Measurements from ENCODE around the gene PDZD11. TPM values are rescaled to one million over a fixed set of nuclear protein-coding genes. Genes with fewer than 3 reads are reported as not detected.

The PDZD11 gene, protein sequence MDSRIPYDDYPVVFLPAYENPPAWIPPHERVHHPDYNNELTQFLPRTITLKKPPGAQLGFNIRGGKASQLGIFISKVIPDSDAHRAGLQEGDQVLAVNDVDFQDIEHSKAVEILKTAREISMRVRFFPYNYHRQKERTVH
- 58.0 and 71.4 TPM in 2 replicates for total RNA-seq

DNA sequence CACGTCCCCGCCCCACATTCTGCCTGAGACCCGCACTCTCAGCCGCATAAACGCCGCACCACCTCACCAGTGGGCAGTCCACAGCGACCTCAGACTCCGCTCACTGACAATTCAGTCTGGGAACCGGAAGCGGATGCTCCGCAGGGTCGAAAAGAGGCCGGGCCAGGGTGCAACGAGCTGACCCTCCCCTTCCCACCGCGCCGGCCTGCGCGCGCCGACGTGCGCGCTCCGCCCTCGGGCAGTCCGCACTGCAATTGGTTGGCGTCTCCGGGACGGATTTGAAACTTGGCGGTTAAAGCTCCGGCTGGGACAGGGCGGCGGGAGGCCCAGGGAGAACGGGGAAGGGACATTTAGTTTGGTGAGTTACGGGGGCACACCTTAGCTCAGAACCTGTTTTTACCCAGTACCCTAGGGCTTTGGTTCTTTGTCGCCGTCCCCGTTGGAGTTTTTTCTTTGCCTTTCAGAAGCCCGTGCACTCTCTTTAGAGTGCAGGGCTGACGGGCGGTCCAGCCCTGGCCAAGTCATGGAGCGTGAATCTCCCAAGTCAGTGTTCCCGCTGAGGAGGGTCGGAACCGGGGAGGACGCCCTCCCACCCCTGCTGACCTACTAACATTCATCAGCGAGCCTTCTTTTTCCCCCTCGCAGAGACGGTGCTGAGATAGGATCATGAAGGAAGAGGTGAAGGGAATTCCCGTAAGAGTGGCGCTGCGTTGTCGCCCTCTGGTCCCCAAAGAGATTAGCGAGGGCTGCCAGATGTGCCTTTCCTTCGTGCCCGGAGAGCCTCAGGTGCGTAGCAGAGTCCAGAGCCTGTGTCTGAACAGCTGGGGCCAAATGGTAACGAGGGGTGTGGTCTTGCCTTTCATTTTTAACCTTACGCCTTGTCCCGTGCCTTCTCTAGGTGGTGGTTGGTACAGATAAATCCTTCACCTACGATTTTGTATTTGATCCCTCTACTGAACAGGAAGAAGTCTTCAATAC is at the start of gene PDZD11, which contains the start of gene KIF4A:
PDZD11 (minus strand) TSS at position 135 of the 978 bp plus-strand sequence. CDS start 586 bp downstream, outside the sequence.
KIF4A (plus strand) TSS at position 312 of the 978 bp plus-strand sequence; CDS start at position 667, 355 bp downstream.

DNA sequence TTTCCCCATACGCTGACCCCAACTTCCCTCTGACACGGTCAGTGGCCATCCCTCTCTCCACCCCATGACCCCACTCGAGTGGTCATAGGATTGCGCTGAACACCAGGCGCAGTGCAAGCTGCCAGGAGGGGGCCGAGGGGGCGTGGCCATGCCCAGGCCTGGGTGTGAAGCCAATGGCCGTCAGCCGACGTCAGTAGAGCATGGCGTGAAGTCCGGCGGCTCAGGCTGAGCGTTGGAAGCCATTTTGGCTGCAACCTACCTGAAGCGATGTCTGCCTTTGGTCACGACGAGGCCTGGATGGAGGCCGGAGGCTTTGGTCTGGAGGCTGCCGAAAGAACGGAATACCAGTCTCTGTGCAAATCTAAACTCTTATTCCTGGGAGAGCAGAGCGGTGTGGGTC is 7.8 kb downstream of the PDZD11 start, which contains the start of gene RAB41:
RAB41 (plus strand) TSS at position 222 of the 400 bp plus-strand sequence; CDS start at position 268, 46 bp downstream.

DNA sequence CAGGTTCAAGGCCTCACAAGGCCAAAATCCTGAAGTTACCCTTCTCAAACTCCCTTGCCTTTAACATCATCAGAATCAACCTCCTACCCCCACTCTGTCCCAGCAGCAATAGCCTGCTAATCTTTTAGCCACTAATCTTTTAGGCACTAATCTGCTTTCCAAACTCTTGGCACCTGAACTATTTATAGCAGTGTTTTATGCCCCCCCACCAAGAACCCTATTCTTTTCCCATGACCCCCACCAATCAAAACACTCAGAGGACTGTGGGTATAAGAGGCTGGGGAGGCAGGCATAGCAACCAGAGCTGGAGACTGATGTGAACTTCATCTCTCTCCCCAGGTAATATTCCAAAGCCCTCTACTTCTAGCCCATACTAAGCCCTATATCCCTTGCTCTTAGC is 21.7 kb downstream of the PDZD11 start, which contains the start of gene ARR3:
ARR3 (plus strand) TSS at position 301 of the 400 bp plus-strand sequence. CDS start 1,052 bp downstream, outside the sequence.

DNA sequence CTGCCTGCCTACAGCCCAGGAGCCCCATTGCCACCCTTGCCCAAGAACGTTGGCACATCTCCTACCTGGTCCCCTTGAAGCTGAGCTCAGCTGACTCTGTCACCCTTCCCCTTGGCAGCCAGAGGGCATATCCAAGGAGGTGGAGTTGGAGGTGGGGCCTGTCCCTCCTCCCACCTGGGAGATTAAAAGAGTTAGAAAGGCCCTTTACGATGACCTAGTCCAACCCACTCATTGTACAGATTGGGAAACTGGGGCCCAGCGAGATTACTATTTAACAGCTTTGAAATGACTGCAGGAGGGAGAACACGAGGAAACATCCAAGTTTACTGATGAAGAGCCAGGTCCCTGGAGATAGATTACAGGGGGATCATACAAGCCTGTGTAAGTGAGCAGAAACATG is 29.6 kb downstream of the PDZD11 start, which contains the start of gene P2RY4:
P2RY4 (minus strand) TSS at position 101 of the 400 bp plus-strand sequence. CDS start 580 bp downstream, outside the sequence.

Other genes with a start within 250 kb of the PDZD11 start
- gene AWAT2, start 240.0 kb downstream of the PDZD11 start, total RNA-seq = not detected in 2 replicates
- not detected in 2 replicates for gene OTUD6A, start 227.5 kb downstream of the PDZD11 start, total RNA-seq
- 46.2 and 48.8 TPM in 2 replicates for gene IGBP1, start 156.5 kb downstream of the PDZD11 start, total RNA-seq
- gene DGAT2L6, start 112.4 kb downstream of the PDZD11 start, total RNA-seq = not detected in 2 replicates
- not detected in 2 replicates for gene AWAT1, start 55.3 kb downstream of the PDZD11 start, total RNA-seq
- gene P2RY4, start 29.7 kb downstream of the PDZD11 start, total RNA-seq = 0.15 TPM in 1 of 2 replicates, not detected in the other
- gene ARR3, start 21.6 kb downstream of the PDZD11 start, total RNA-seq = not detected in 2 replicates
- not detected in 2 replicates for gene RAB41, start 7.8 kb downstream of the PDZD11 start, total RNA-seq
- gene KIF4A, start 177 bp upstream of the PDZD11 start, total RNA-seq = 17.7 and 17.8 TPM in 2 replicates
- not detected in 2 replicates for gene GDPD2, start 133.4 kb upstream of the PDZD11 start, total RNA-seq
- gene DLG3, start 154.9 kb upstream of the PDZD11 start, total RNA-seq = 19.8 and 24.0 TPM in 2 replicates